ENCODE results near the gene LHFPL2.

LHFPL2 gene

DNA sequence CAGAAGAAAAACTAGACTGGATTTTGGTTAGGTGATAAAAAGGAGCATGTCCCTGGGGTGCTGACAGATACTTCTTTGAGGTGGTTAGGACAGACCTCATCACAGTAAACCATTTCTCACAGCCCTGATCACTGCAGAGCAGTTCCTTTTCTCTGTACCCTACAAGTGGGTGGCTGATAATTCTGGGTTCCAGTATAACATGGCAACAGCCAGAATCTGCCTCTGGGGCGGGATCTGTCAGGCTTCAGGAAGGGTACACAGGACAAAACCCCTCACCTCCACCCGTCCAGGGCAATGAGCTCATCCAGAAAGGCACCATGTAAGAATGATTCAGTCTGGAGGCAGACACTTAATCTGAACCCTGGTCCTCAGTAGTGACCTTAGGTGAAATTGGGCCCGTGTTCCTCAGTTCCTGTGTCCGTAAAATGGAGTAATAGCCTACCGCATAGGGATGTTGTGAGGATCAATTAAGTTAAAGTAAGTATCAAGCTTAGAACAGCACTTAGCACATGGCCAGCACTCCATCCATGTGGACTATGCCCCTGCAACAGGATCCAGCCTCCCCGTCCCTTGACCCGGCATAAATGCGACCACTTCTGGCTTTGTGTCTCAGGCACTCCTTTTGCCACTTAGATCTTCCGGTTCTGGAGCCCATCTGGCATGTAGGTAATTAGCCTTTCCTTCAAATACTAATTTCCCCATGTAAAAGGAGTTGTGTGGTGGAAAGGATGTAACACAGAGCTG lies 129.2 kb downstream of the LHFPL2 start:
- no peak for DNase-seq (ENCODE audit: low read depth)

DNA sequence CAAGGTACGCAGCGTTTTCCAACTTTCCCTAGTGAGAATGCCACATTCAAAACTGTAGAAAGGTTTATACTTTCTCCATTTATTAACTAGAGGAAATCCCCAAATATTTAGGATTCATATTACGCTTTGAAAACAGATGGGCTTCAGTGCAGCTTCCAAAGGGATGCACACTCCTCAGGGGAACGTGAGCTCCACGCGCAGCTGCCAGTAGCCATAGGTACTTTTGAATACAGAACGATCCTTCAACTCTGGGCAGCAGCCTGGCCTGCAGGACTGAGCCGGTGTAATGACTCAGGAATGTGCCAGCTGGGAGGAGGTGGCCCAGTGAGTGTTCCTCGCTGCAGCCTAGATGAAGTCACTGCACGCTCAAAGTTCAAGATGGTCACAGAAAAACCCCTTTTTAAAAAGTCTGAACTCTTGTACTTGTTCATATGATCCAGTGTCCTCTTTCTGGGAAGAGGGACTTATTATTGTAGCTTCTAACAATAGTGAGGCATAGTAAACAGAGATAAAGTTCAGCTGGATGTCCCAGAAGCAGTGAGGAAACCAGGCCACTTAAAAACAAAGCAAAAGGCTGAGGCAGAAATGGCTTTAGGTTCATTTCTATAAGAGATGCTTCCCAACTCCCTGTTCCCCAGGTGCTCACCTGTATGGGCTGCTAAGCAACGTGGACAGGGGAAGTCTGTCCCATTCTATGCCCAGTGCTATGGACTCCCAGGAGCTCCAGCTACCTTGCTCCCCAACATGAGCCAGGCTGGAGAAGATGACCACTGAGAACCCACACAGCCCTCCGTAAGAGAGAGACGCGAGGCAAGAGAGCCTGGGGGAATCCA lies 130.0 kb downstream of the LHFPL2 start:
- no peak for DNase-seq (ENCODE audit: low read depth)

DNA sequence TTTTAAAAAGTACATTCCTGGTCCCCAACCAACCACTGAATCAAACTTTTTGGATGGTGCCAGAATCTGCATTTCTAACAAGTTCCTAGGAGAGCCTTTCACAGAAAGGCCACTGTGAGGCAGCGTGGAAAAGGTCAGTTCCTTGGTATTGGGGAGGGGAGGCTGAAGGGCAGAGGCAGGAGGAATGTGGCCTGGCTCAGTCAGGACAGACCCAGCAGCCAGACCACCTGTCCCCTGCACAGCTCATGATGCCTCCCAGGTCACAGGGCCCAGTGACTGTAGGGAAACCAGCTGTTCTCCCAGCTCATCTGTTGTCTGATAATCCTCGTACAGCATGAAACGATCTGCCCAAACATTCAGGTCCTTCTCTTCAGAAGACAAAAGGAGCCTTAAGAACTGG lies 132.9 kb downstream of the LHFPL2 start:
- DNase-seq (ENCODE audit: low read depth) = no peak

DNA sequence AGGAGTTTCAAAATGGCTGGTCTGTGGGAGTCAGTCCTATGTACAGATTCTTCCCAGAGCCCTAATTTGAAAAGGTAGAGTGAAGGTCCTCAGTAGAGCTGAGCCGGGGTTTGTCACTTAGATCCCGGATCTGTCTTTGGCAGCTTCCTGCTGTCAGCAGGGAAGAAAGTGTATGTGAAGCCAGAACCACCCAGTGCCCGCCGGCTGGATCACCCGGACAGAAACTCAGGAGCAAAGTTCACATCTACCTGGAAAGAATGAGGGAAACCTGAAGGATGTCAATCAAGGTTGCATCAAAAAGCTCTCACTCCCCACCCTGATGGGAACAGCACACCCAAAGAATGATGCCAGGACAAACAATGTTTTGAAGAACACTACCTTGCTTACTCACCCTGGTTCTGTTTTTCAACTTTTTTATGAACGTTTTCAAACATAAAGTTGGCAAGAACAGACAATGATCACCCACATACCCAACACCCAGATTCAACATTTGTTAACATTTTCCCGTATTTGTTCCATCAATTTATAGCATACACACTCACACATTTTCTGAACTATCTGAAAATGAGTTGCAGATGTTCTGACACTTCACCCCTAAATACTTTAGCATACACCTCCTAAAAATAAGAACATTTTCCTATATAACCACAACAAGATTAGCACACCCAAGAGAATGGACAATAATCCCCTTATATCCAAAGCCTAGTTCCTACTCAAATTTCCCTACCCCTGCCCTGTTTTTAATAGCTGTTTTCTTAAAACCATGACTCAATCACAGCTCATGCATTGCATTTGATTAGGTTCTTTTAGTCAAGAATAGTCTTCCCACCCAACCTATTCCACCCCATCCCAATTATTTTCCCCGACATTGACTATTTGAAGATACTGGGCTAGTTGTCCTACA lies 133.9 kb downstream of the LHFPL2 start:
- DNase-seq (ENCODE audit: low read depth) = no peak

DNA sequence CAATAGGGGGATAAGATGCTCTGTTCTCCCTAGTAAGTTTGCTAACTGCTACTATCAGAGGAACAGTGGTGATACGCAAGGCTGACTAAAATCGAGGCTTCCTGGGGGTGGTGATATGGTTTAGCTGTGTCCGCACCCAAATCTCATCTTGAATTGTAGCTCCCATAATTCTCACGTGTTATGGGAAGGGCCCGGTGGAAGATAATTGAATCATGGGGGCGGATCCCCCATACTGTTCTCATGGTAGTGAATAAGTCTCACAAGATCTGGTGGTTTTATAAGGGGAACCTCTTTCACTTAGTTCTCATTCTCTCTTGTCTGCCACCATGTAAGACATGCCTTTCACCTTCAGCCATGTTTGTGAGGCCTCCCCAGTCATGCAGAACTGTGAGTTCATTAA lies 135.1 kb downstream of the LHFPL2 start:
- DNase-seq (ENCODE audit: low read depth) = no peak

DNA sequence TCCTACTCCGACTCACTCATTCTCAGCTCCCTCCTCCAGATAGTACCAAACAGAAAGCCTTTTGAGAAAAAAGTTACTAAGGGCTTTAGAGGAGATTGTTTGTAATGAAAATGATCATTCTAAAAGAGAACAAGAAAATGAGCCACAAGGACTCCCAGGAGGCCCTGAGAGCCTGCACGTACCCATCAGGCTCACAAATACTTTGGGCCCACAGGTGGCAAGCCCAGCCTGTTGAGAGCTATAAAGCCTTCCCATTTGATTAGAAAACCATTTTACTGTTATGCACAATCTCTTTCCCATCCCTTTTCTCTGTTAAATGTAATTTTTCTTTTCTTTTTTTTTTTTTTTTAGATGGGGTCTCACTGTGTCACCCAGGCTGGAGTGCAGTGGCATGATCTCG lies 136.1 kb downstream of the LHFPL2 start:
- DNase-seq (ENCODE audit: low read depth) = no peak

DNA sequence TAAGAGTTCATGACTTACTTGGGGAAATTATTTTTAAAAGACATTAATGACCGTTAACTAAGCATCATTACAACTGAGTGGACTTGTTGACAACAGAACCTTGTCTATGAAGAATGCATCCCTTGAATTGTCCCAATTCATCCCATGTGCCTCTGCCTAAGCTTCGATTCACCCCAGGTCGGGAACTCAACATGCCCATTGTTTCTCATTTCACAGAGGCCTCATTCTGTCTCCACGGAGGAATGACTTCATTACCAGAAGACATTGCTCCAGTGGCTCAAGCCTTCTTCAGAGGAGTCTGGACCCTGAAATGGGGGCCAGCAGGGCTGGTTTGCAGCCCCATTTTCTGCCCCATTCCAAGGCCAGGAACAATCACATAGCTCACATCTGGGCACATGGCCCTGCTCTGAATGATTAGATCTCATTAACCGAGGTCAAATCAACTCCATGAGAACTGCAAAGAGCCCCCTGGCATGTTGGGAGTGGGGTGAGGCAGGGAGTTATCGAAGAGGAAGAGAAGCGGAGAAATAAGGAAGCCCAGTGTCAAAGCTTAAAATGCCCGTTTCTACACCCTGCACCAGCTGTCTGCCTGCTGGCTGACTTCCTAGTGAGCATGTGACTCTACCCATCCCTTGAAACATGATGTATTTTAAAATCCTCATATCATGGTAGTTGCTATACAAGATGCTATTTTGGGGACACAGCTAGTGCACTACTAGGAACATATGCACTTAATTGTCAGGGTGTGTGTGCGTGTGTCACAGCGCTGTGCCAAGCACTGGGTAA lies 137.3 kb downstream of the LHFPL2 start:
- no peak for DNase-seq (ENCODE audit: low read depth)

DNA sequence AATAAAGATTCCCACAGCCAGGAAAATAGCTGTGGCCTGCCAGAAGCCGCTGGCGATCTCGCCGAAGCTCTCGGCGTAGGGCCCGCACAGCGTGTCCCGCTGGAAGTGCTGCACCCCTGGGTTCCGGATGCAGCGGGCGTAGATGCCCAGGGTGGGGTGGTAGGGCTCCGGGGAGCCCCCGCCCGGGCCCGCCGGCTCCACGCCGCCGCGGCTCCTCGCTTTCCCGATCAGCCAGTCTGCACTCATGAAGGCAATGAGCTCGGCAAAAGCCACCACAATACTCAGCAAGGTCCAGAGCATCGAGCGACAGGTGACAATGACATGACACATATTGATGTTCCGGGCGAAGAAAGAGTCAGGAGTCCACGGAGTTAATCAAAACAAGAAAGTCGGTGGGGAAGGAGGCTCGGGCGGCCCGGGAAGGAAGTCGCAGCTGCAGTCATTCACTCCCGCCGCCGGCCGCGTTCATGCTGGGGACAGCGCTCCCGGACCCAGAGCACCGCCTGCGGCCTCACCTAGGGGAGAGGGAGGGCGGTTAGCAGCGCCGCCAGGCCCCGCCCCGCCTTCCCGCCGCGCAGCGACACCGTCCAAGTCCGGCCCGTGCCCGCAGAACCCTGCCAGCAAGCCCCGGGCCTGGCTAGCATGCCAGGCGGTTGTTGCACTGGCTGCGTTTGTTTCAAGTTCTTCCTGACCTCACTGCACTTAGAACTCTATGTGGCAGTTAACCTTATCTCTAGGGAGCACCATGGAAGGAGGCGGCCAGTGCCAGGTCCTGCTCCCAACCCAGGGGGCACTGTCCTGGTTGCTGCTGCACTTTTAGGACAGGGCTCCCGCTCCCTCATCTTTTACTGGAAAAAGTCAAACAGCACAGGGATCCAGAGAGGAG lies 138.4 kb downstream of the LHFPL2 start:
- DNase-seq (ENCODE audit: low read depth) = peak; percentile 33

DNA sequence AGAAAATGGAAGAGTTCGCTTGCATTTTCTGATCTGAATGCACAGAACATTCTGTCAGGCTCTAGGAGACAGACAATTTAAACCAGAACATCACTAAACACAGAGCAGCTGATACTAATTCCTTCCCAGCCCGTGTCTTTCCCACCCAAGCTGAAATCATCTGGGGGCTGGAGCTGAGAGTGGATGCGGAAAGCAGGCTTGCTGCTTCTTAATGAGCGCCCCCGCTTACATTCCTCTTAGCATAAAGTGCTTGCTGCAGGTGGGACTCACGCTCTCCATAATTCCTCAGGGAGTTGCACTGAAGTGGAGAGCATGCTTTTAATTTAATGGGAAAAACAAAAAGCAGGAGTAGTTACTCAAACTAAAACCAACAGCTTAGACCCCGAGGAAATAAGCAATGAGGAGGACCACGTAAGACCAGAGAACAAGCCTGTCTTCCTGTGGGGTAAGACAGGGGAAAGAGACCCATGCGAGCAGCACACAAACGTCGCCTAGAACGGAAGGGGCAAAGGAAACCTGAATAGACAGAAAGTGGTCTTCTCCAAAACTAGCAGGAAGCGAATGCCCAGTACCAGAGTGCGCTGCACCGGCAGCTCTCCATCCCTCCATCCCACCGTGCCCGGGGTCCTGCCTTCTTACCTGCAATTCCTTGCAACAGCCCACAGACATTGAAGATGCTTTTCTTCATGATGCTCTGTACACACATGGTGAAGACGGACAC lies 139.3 kb downstream of the LHFPL2 start:
- no peak for DNase-seq (ENCODE audit: low read depth)

DNA sequence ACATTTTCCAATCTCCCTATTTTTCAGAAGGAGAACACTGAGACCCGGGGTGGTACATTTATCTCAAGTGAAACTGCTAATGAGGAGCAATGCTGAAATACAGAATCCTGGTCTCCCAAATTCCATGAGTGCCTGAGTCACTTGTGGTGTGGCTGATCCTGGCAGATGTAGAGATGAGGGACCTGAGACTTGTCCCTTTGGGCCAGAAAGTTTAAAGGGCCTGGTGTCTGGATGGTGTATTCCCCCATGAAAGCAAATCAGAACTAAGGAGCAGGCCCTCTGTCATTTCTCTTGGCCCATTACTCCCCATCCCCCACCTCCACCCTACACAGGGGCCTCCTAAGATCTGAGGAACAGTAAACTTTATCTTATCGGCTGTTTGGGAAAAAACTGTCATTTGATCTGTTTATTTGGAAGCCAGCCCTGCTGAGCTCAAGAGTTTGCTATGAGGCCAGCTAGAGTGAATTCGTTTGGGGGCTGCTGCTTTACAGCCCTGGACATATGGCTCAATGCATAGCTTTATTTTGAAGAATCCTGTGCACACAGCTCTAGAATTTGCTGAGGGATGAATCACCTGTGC lies 140.3 kb downstream of the LHFPL2 start:
- DNase-seq (ENCODE audit: low read depth) = no peak

DNA sequence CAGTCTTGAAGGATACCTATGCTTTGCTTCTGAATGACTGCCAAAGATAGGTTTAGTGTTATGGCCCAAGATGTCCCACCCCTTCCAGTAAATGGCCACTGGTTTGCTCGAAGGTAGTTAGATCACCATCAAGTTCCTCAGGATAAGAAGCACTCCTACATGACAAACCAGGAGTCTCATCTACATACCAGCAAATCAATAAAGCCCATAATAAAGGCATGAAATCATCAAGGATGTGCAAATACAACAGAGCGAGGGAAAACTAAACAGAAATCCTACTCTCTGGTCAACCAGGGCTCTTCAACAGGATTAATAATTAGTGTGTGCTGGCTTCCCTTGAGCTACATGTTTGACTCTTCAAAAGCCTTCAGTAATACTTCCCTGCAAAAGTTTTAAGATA lies 141.0 kb downstream of the LHFPL2 start:
- no peak for DNase-seq (ENCODE audit: low read depth)

DNA sequence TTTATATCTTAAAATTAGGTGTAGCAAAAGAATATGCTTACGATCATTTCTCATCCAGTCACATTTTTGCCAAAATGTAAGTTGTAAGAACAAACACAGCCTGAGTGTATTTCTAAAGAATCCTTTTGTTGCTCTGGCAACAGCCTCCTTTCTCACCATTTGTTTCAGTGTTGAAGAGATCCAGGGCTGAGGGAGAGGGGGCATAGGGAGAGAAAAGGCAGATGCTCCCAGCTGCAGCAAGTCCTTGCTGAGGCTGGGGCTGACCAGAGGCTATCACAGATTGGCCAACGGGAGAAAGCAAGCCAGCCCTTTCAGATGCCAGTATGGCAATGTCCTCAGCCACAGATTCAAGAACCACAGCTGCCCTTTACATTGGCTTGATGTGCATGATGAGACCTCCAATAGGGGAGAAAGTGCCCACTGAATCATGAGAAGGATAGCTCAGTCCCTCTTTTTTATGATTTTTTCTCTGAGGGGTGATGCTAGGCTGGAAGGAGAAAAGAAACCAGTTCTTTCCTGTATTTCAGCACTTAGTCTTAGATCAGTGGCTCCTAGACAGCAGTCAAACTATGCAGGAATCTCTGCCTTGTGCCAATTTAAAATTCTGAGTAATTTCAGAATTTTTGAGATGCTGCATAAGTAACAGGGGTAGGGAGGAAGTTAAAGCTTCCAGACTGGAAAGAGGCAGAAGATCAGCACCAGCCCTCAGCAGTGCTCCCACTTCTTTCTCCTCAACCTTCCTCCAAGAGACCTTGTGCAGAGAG lies 142.1 kb downstream of the LHFPL2 start:
- no peak for DNase-seq (ENCODE audit: low read depth)

DNA sequence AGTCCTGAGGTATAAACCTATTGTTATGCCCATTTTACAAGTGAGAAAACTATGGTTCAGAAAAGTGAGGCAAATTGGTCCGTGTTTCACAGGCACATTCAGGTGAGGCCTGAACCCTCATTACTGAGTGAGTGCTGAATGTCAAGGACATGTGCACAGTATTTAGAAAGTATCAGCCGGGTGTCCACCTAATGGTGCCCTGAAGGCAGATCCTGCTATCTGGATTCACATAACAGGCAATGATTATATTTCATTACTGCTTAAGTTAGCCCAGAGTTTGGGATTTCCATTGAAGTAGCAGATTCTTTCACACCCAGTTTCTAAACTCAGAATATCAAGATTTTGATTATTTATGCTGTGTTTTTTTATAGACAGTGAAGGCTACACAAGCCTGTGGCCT lies 142.7 kb downstream of the LHFPL2 start:
- DNase-seq (ENCODE audit: low read depth) = no peak

DNA sequence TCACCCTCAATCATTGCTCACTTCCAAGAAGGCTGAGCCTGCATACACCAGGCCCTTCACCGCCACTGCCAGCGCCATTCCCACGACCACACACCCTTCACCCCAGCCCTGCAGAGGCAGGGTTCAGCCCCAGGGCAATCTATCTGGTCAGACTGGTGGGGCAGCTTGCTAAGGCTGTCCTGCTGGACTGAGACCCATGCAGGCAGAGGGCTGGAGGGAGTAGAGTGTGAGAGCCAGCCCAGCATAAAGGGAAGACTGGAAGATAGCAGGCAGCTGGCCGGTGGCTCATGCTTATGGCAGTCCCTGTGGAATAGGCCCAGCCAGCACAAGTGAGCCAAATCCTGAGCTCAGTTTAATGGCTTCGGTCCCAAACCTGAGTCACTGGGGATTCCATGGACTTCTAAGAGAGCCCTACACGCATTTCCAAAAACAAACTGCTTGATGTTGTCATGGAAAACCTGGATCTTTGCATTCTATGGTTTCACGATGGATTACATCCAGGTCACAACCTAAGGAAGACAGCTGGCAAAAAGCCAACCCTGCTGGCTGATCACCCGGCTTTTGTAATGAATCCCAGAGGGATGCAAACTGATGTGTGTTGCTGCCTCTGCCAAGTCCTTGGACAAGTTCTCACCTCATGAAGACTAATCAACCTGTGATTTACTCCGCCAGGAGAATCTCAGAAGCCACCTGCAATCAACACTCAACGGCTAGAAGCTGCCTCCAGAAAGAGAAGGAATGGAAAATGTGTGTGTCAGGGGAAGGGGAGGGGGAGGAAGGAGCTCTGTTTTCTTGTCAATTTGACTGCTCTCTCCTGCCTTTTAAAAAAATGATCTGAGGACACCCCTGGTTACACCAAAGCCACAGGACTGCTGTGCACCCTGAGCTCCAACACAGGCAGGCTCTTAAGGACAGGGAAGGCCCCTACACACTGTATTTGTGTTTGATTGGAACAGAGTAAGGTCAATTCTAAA lies 143.6 kb downstream of the LHFPL2 start:
- DNase-seq (ENCODE audit: low read depth) = no peak

DNA sequence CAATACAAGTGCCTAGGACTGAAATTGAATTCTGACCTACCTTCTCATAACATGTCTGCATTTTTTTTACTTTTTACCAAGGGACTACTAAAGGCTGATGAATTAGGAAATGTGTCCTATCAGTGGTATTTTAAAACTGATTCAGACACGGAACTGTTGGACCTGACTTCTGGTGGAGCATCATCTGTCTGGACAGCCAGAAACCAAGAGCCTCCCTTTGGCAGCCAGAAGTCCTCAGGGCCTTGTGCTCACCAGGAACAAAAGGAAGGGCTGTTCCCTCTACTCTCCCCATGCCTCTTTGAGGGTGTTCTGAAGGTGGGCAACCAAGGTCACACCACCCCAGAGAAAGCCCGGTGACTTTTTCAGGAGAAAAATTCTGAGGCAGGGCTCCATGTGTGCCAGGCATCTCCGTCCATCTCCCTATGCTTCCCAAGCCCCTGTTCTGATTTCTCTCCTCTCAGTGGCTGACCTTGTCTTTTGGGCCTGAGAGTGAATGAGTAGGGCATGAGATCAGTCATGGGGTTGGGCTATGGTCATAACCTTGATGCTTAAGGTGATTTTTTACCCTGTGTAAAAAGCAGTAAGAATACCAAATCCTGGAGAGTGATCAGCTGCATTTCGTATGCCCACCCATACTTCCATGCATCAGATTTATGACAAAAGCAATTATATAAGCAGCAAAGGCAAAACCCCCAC lies 144.5 kb downstream of the LHFPL2 start:
- no peak for DNase-seq (ENCODE audit: low read depth)

DNA sequence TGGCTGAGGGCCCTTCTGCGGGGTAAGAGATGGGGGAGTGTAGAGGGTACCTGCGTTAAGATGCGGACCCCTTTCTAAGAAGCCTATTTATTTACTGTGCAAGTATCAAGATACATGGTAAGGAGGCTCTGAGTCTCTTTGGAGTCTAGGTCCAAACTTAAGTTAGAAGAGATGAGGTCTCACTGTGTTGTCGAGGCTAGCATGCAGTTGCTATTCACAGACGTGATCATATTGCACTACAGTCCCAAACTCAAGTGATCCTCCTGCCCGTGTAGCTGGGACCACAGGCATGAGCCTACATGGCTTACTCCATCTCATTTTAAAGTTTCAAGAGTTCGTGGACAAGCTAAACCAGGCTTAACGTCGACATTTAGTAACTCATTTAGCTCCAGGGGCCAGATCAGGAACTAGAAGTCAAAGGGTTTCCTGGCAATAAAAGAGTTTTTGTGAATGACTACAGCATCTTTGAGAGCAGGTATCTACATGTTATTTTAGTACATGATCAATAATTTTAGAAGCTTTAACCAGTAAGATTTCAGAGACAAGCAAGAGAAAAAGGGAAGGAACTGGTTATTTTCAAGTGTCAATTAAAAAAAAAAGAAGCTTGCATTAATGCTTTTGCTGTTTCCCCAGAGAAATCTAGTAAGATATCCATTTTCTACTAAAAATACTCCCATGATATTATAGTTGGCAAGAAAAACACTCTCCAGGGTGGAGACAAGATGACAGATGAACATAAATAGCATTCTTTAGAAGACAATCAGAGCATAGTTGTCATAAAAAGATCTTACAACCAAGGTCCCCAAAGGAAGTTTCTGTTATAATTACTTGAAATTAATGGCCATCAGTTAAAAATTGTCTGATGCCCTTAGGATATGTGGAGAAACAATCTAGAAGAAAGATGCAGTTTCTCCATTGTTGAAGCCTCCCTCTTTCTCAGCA lies 146.9 kb downstream of the LHFPL2 start:
- DNase-seq (ENCODE audit: low read depth) = no peak
